ENCODE measurements around the gene PKNOX2.

PKNOX2 gene

GRCh38 chr11:125343718-125344131 lies 179.2 kb downstream of the PKNOX2 start:
- no peak for DNase-seq

DNA sequence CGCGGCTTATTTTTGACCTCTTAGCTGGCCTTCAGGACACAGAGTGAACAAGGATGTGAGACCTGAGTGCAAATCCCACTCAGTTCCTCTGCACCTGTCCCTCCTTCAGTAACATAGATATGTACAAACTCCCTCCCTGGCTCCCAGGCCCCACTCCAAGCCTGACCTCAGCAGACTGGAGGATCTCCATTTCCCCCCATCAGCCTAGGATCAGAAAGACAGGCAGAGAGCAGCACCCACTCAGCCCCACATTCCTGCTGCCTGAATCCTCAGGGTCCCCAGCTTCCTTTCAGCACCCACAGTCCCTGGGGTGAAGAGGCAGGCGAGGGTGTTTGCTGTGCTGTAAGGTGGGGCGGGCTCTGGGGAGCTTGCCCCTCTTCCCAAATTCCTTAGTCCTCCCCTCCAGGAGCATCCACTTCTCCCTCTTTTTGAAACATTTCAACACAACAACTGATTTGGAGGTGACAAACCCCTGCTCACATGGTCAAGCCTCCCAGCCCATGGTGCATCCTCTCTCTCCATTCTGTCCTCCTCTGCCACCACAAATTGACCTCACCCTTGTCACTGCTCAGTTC lies 180.4 kb downstream of the PKNOX2 start:
- no peak for DNase-seq

GRCh38 chr11:125345421-125346178 lies 181.0 kb downstream of the PKNOX2 start:
- DNase-seq = peak; percentile 80

DNA sequence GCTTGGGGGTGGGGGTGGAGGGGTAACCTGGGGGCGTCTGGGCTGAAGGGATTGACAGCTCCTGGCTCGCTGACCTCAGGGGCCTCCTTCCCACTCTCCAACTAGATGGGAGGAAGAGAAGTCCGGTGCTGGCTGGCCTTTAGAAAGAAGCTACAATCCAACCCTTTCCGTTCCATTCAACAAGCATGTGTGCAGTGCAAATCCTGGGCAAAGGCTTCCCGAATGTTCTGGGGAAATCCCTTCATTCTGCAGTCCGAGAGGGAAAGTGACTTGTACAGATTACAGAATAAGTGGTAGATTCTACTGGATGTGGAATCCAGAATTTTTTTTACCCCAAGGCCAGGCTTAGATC lies 181.6 kb downstream of the PKNOX2 start:
- no peak for DNase-seq

DNA sequence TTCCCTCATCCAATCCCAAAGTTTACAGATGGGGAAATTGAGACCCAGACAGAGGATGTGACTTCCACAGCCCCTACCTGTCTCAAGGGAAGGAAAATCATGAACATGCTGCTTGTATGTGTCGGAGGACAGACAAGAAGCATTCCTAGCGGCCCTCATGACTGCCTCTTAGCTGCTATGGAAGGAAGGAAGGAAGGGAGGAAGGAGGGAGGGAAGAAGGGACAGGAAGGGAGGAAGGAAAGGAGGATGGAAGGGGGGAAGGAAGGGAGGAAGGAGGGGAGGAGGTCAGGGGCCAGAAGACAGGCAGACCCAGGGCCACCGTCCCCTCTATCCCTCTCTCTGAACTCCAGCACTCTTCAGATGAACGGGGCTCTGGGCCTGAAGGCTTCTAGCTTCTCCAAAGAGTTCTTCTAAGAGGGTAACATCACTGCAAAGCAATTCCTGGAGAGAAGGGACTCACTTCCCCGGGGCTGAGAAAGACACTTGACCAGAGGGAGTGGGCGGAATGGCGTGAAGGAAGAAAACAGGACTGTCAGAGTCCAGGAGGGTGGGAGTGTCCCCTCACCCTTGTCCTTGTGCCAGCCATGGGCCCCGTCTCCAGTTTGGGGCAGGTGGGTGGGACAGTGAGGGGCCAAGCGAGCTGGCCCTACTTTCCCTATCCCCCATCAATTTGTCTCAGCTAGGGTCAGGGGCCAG lies 182.2 kb downstream of the PKNOX2 start:
- no peak for DNase-seq

- no peak for DNase-seq
Observed at GRCh38 chr11:125347261-125347585, 182.7 kb downstream of the PKNOX2 start.

- no peak for DNase-seq
Observed at GRCh38 chr11:125348141-125348651, 183.6 kb downstream of the PKNOX2 start.

DNA sequence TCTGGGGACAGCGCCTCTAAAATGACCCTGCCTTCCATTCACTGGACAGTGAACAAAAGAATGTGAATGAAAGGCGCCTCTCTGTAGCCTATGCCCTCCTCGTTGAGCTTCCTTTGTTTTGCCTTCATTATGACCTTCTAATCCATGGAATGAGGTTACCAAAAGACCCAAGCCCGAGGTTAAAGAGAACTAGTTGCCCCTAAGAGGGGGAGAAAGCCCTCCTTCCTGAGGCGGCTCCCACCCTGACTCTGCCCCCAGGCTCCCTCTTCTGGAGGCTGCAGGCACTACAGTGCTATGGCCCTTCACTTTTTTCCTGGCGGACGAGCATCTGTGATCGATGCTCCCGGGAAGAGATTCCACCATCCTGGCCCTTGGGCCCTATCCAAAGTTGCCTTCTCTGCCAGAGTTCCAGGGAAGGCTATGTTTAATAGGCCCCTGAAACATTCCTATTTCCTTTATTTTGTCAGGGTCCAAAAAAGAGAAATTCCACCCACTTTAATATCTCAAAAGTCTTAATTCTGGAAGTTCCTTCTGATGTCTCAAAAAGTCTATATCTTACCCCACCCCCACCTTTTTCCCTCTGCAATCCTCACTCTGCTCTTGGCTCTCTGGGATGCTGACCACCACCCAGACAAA lies 184.2 kb downstream of the PKNOX2 start:
- peak; percentile 69 for DNase-seq

DNA sequence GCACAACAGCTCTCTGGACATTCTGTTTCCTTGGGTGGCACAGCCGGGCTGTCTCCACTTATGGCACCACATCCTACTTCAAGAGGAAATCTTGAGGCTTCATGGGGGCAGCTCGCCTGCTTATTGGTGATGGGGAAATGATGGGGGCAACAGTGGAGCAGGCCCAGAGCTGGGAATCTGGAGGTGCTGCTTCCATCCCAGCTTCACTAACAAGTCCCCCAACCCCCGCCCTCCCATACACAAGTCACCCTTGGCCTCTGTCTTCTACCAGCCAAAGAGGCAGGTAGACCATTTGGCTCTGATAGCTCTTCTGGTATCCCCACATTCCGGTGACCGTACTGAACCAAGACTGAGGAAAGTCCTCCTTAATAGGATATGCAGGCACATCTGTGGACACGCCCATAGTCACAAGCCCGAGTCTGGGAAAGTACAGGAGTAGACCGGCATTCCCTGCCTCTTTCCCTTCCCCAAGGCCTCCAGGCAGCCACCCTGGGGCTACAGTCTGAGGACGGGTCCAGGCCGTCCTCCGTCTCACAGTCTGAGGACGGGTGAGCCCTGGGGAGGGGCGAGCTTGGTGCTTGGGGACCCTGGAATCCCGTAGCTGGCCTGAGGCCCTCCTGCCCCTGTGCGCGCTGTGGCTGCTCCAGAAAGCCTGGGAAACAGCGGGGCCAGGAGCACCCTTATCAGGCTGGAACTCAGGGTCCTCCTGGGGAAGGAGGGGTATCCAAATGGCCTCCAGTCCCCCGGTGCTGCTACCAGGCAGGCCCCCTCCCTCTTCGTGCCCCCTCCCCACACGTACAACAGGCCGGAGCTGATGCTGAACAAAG lies 185.9 kb downstream of the PKNOX2 start:
- no peak for DNase-seq

DNA sequence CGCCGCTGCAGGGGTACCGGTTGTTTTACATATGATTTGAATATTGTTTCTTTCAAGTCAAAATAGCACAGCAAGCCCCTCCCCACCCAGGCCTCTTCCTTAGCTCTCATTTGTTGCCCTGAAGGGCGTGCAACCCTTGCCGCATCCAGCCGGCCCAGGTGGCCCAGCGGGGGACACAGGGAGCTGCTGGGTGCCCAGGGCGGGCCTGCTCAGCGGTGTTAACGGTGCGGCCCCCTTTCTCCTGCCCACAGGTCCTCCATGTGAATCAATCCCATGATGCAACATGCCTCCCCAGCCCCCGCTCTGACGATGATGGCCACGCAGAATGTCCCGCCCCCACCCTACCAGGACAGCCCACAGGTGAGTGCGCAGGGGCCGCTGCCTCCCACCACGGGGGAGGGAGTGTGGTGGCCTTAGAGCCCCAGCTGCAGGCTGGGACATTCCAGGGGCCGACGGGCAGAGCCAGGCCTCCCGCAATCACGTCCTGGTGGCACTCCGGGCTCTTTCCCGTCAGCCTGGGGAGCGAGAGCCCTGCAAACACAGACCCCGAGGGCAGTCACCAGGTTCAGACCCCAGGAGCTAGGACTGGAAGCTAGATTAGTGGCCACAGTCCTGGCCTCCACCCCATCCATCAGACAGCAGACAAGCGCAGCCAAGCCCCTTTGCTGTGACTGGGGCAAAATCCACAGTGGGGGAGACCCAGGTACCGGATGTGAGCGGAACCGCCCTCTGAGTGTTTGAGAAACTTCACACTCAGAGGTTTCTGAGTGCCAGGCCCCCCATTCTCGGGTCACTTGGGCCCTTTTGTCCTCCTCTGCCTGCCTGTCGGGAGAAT lies 186.7 kb downstream of the PKNOX2 start:
- no peak for DNase-seq

GRCh38 chr11:125351868-125352250 lies 187.3 kb downstream of the PKNOX2 start:
- DNase-seq = no peak

- DNase-seq = no peak
Observed at GRCh38 chr11:125356797-125357196, 192.2 kb downstream of the PKNOX2 start.

GRCh38 chr11:125357551-125357950 lies 193.0 kb downstream of the PKNOX2 start:
- no peak for DNase-seq

- DNase-seq = no peak
Observed at GRCh38 chr11:125358254-125358840, 193.8 kb downstream of the PKNOX2 start.

DNA sequence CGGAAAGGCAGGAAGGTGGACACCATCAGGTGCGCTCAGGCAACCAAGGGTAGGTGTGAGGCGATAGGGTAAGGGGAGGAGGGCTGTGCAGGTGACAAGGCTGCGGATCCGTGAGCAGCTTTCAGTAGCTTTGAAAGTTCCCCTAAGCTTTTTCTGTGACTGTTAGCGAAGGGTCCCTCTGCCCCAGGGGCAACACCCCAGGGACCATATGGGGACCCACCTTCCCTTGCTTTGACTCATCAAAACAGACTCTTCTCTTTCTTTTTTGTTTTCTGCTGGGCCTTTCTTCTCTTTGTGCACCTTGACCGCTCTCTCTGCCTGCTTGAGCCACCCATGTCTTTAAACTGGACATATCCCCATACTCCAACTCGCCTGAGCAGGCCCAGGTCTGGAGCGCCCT lies 194.6 kb downstream of the PKNOX2 start:
- no peak for DNase-seq

DNA sequence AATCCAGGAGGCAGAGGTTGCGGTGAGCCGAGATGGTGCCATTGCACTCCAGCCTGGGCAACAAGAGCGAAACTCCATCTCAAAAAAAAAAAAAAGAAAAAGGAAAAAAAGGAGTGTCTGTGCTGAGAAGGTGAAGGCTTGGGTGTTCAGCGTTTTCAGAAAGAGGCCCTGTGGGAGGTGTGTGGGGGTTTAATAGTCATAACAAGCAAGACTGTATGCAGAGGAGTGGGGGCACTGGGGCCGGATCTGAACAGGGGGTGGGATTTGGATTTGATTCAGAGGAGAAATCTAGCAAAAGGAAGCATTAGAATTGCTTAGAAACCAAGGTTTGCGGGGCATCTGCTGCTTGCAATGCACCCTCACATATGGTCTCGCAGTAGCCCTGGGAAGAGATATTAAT lies 195.5 kb downstream of the PKNOX2 start:
- DNase-seq = no peak

DNA sequence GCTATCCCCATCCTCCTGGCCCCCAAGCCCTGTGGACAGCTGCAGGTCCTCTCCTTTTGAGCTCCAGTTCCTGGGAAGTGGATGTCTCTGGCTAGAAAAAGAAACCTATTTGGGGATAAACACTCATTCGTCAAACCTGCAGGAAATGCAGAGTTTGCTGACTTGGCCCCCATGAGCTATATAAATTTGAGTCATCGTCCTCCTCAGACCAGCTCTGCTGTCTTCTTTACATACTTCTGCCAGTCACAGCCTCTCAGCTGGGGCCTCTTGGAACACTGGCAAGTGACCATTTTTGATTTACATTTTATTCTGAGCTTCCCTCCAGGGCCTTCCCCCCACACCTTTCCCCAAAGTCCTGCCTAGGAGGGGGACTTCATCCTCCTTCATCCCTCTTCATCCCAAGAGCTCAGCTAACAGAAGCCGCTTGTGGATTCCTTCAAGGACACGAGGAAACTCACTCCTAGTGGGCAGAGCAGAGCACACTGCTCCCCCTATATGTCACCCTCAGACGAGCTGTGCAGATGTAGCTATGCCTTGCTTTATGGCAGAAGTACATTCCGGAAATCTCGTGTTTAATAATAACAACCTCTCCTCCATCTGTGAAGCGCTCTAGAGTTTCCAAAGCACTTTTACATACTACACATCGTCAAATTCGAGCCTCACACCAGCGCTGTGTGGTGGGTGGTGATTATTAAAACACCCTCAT lies 199.7 kb downstream of the PKNOX2 start:
- no peak for DNase-seq

GRCh38 chr11:125365196-125365931 lies 200.8 kb downstream of the PKNOX2 start:
- no peak for DNase-seq

DNA sequence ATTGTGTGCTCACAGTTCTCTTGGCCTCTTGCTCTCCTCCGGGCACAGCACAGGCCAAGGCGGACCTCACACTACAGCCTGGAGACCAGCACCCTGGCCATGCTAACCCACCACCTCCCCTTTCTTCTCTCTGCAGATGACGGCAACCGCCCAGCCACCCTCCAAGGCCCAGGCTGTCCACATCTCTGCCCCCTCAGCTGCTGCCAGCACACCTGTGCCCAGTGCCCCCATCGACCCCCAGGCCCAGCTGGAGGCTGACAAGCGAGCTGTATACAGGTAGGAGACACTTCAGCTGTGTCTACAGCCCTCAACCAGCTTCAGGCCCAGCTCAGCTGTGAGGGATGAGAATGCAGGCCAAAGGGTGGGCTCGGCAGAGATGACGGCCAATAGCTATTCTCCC lies 203.2 kb downstream of the PKNOX2 start:
- DNase-seq = no peak

GRCh38 chr11:125368757-125369156 lies 204.2 kb downstream of the PKNOX2 start:
- DNase-seq = no peak
